RWPE1 (cell line): ENCODE data around the gene PITX1.
A peak's percentile ranks its signal among the peaks of the same experiment; 100 is the strongest.

ENCODE experiments used
- CTCF ChIA-PET: fragments of 350-600 bp; sonication (Branson Sonifier 250); formaldehyde crosslinking; extraction: SDS; loops from one replicate; lab custom pipeline; 2021; lab: Yijun Ruan, JAX
- POLR2A ChIA-PET: fragments of 400-600 bp; formaldehyde crosslinking; extraction: SDS; loops from one replicate; lab custom pipeline; 2020; ENCODE audit warnings: antibody characterized with exemption; ENCODE audit not compliant: low non-redundant PET; lab: Yijun Ruan, JAX
- DNase-seq: peaks from one replicate; pipeline ENCODE4 v3.0.0; 2012; ENCODE audit warnings: low spot score
- H3K27ac ChIP-seq: fragments of 450-650 bp; 2 replicates; pipeline ENCODE4 v1.5.1; 2017
- TF ChIP-seq, protein P1 (sequence below): fragments of 450-650 bp; conservative IDR thresholded peaks from 2 replicates; pipeline ENCODE4 v1.5.1; 2017; ENCODE audit warnings: low read depth, mild to moderate bottlenecking

PITX1 gene

DNA sequence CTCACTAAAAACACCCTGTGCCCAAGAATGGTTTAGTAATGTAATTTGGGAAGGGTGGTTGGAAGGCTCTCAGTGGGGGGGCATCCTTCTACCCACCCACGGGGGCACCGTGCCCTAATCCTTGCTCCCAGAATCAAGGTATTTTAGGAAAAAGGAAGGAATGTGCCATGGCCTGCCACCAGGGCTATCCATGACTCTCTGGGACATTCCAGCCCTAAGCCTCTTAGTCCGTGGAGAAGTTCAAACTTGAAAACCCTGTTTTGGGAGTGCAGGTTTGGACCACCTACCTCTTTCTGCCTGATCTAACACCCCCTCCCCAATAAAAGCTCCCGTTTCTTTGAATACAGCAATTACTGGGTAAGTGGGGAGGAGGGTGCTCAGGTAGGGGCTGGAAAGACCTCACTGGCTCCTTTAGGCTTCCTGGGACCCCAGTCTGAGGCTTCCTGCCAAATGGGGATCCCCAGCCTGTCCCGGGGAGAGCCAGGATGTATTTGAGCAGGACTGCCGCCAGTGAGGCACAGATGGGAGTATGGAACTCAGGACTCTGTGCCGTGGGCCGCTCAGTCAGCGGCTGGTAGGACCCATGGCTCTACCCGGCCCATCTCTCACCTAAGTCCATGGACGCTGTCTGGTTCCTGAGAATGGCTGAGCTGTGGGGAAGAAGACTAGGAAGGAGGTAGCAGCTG lies 3.6 kb upstream of the PITX1 start:
- DNase-seq = no peak
- no peak overlapping the region for H3K27ac ChIP-seq
- ChIA-PET CTCF (interaction anchor here (0.7 to 1.9 kb wide), 4 partner anchors 16 to 153 kb away, joined by 3 to 7 read pairs (median 4); no protein-coding TSS in a partner anchor), POLR2A (interaction anchor here (0.6 kb wide), 1 partner anchor 63 kb away, joined by 3 read pairs; no protein-coding TSS in a partner anchor)
- TF ChIP-seq, protein P1, sequence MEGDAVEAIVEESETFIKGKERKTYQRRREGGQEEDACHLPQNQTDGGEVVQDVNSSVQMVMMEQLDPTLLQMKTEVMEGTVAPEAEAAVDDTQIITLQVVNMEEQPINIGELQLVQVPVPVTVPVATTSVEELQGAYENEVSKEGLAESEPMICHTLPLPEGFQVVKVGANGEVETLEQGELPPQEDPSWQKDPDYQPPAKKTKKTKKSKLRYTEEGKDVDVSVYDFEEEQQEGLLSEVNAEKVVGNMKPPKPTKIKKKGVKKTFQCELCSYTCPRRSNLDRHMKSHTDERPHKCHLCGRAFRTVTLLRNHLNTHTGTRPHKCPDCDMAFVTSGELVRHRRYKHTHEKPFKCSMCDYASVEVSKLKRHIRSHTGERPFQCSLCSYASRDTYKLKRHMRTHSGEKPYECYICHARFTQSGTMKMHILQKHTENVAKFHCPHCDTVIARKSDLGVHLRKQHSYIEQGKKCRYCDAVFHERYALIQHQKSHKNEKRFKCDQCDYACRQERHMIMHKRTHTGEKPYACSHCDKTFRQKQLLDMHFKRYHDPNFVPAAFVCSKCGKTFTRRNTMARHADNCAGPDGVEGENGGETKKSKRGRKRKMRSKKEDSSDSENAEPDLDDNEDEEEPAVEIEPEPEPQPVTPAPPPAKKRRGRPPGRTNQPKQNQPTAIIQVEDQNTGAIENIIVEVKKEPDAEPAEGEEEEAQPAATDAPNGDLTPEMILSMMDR = no peak

DNA sequence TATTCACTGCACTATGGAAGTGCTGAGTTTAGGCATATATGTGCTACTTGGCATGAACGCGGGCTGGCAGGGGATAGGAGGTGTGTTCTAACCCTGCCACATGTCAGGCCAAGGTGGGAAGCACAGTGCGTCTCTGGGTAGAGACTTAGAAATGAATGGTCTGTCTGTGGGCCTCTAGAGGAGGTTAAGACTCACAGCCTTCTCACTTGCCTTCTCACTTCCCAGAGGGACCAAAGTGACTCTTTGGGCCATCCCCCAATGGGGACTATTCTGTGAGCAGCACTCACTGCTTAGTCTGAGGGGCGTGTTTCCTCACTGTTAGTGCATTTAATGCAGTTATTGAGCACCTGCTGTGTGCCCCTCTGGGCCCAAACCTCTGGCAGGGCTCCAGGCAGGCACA lies 2.4 kb upstream of the PITX1 start:
- H3K27ac ChIP-seq = peak overlapping the region; percentile 99
- CTCF ChIA-PET = interaction anchor here (1.1 to 1.9 kb wide), 2 partner anchors 132 to 150 kb away, joined by 4 to 5 read pairs; partner anchors contain the start of gene PCBD2
- TF ChIP-seq, protein P1 = no peak
- no peak for DNase-seq
- POLR2A ChIA-PET = no interaction called here

DNA sequence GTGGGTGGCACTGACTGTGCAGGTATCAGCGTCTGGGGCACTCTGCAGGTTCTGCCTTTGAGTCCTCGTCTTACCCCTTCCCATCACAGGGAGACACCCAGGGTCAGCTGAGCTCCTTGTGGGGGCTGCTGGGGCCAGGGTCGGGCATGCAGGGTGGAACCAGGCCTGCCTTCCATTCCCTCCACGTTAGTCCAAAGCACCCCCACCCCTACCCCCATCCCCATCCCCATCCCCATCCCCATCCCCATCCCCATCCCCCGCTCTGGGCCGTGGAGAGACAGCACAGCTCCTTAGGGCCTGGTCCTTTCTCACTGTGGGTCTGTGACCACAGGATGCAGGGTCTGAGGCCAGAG lies 1.6 kb upstream of the PITX1 start:
- CTCF ChIA-PET = interaction anchor here (1.1 to 1.4 kb wide), 2 partner anchors 131 to 156 kb away, joined by 4 to 11 read pairs; partner anchors contain the start of gene PCBD2
- POLR2A ChIA-PET = no interaction called here
- peak overlapping the region; percentile 99 for H3K27ac ChIP-seq
- TF ChIP-seq, protein P1 = no peak
- DNase-seq = no peak

DNA sequence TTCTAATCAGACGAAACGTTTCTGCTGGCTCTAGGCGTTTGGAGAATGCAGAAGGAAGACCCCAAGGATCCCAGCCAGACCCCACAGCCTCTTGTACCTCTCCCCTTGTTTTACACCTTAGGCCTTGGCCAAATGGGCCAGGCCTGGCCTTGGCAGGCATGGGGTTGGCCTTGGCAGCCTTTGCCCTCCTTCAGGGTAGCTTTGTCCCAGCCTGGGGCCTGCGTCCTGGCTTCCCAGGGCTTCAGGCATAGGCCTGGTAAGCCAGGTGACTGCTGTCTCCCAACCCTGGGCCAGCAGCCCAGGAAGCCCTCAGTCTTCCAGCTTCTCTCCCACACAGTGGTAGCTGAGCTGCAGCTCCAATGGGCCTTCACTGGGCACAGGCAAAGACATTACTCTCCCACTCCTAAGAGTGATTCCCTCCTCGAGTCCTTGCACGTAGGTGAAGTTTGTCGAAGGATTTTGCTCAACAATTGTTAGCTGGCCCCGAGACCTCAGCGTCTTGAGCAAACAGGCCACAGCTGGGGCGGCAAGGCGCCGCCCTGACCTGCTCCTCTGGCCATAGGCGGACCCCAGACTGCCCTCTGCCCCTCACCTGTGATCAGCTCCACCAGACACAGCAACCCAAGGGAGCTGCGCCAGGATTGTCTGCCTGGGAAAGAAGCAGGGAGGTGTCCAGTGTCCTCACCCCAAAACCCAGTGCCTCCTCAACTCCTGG lies 1.1 kb upstream of the PITX1 start:
- H3K27ac ChIP-seq = peak overlapping the region; percentile 99
- POLR2A ChIA-PET = interaction anchor here (0.6 to 0.7 kb wide), 2 partner anchors 9 to 104 kb away, joined by 3 read pairs; no protein-coding TSS in a partner anchor
- TF ChIP-seq, protein P1 = no peak
- CTCF ChIA-PET = interaction anchor here (1.1 to 1.4 kb wide), 2 partner anchors 130 to 156 kb away, joined by 4 to 11 read pairs; partner anchors contain the start of gene PCBD2
- DNase-seq = no peak

DNA sequence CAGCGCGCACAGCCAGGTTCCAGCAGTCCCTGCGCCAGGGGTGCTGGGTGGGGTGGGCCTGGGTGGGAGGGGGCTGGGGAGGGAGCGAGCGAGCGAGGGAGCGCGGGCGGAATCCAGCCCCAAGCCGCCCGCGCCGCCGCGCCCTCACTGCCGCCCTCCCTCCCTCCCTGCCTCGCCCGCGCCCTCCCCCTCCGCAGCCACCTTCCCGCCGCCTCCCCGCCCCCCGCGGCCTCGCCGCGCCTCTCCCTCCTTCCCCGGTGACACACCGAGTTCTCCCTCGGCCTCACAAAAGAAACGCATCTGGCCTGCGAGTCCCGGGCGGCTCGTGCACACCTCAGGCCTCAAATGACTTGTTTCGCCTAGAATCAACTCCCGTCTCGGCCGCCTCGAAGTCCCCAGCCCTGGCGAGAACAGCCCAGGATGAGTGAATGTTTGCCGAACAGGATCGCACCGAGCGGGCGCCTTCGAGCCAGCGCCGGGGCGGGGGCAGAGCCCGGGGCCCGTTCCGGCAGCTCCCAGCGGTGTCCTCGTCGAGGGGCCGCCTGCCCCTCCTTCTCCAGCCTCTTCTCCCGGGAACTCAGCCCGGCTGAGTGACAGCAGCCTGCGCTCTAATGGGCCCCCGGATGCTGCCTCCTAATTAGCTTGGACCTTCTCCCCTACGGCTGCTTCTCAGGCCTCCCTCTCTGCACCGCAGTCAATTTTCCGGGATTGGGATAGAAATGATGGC lies 371 bp upstream of the PITX1 start:
- peak overlapping the region; percentile 99 for H3K27ac ChIP-seq
- TF ChIP-seq, protein P1 = no peak
- peak; percentile 89 for DNase-seq
- POLR2A ChIA-PET = interaction anchor here (0.6 to 0.7 kb wide), 2 partner anchors 8 to 105 kb away, joined by 3 read pairs; no protein-coding TSS in a partner anchor
- CTCF ChIA-PET = interaction anchor here (1.4 to 3.7 kb wide), 2 partner anchors 157 kb away, joined by 11 to 32 read pairs; no protein-coding TSS in a partner anchor
